IMR-90 (cell line): ENCODE data around the gene ABCA2. TPM values are rescaled to one million over a fixed set of nuclear protein-coding genes. Genes with fewer than 3 reads are reported as not detected.

Experiments used
- ATAC-seq: fragments of 200-7000 bp; cut with Tn5 transposase; 2 replicates; pipeline ENCODE4 v1.9.1; 2020; ENCODE audit warnings: low read depth, mild to moderate bottlenecking, moderate library complexity
- BruUV-seq: library from RNA; stranded (reverse); fragments of 400-500 nt; replicated peaks from 2 replicates; lab custom pipeline; 2021; lab: Mats Ljungman, UMichigan
- CTCF ChIA-PET: fragments of 300-600 bp; formaldehyde crosslinking; extraction: SDS; loops from one replicate; lab custom pipeline; 2021; ENCODE audit warnings: antibody characterized with exemption; lab: Yijun Ruan, JAX
- POLR2A ChIA-PET: fragments of 300-600 bp; sonication (Branson Sonifier 250); formaldehyde crosslinking; loops from one replicate; lab custom pipeline; 2022; ENCODE audit warnings: antibody characterized with exemption; ENCODE audit not compliant: unreplicated experiment; lab: Charles Lee
- DNase-seq: peaks from one replicate; pipeline ENCODE4 v3.0.0; 2013
- H2AFZ ChIP-seq: replicated peaks from 2 replicates; pipeline ENCODE3; 2013; ENCODE audit warnings: low read length, mild to moderate bottlenecking; ENCODE audit not compliant: poor library complexity
- H2AK5ac ChIP-seq: 2 replicates; pipeline ENCODE4 v1.6.1; 2013; ENCODE audit warnings: low read depth, low read length, inconsistent platforms
- H2AK9ac ChIP-seq: replicated peaks from 2 replicates; pipeline ENCODE3; 2013; ENCODE audit warnings: mild to moderate bottlenecking, low read depth, low read length, moderate library complexity; ENCODE audit not compliant: poor library complexity
- H2BK120ac ChIP-seq: 2 replicates; pipeline ENCODE4 v1.6.1; 2013; ENCODE audit warnings: low read depth, low read length, inconsistent platforms
- H2BK15ac ChIP-seq: 3 replicates; pipeline ENCODE4 v1.6.1; 2013; ENCODE audit warnings: low read depth, low read length, inconsistent platforms
- H2BK20ac ChIP-seq: 2 replicates; pipeline ENCODE4 v1.6.1; 2013; ENCODE audit warnings: low read depth, mild to moderate bottlenecking, inconsistent platforms, low read length, moderate library complexity
- H2BK5ac ChIP-seq: 2 replicates; pipeline ENCODE4 v1.6.1; 2013; ENCODE audit warnings: mild to moderate bottlenecking, low read depth, low read length, inconsistent platforms; ENCODE audit not compliant: poor library complexity, severe bottlenecking
- H3K14ac ChIP-seq: replicated peaks from 2 replicates; pipeline ENCODE4 v1.6.1; 2013; ENCODE audit warnings: low read depth, low read length, inconsistent platforms
- H3K18ac ChIP-seq: 2 replicates; pipeline ENCODE4 v1.6.1; 2013; ENCODE audit warnings: low read depth, low read length, control low read depth
- H3K23ac ChIP-seq: 2 replicates; pipeline ENCODE4 v1.6.1; 2013; ENCODE audit warnings: low read depth, low read length, inconsistent platforms
- H3K27ac ChIP-seq: 2 replicates; pipeline ENCODE4 v1.5.1; 2013; ENCODE audit warnings: mild to moderate bottlenecking, control low read depth, low read length; ENCODE audit not compliant: insufficient read depth
- H3K27me3 ChIP-seq: 2 replicates; pipeline ENCODE4 v1.6.1; 2013; ENCODE audit warnings: low read length; ENCODE audit not compliant: control insufficient read depth, insufficient read depth
- H3K36me3 ChIP-seq: 2 replicates; pipeline ENCODE4 v1.6.1; 2013; ENCODE audit warnings: low read length, mixed read lengths; ENCODE audit not compliant: control insufficient read depth, insufficient read depth
- H3K4ac ChIP-seq: 2 replicates; pipeline ENCODE4 v1.6.1; 2013; ENCODE audit warnings: low read depth, low read length, inconsistent platforms
- H3K4me1 ChIP-seq: 2 replicates; pipeline ENCODE4 v1.6.1; 2013; ENCODE audit warnings: low read length, mixed read lengths; ENCODE audit not compliant: control insufficient read depth, insufficient read depth
- H3K4me2 ChIP-seq: 2 replicates; pipeline ENCODE4 v1.6.1; 2013; ENCODE audit warnings: low read depth, mild to moderate bottlenecking, control low read depth, low read length, moderate library complexity
- H3K4me3 ChIP-seq: 2 replicates; pipeline ENCODE4 v1.5.1; 2013; ENCODE audit warnings: low read depth, mild to moderate bottlenecking, control low read depth, low read length, moderate library complexity; ENCODE audit not compliant: insufficient read depth
- H3K56ac ChIP-seq: 2 replicates; pipeline ENCODE4 v1.6.1; 2013; ENCODE audit warnings: low read length, inconsistent platforms; ENCODE audit not compliant: insufficient read depth; ENCODE audit errors: extremely low read depth
- H3K79me1 ChIP-seq, 2 experiments: 2 replicates each; pipeline ENCODE4 v1.6.1; 2013; ENCODE audit warnings: low read length in 2 of 2, inconsistent platforms in 1 of 2, low read depth in 1 of 2
- H3K9ac ChIP-seq: 2 replicates; pipeline ENCODE4 v1.6.1; 2013; ENCODE audit warnings: low read depth, low read length, control low read depth
- H3K9me1 ChIP-seq: 2 replicates; pipeline ENCODE4 v1.6.1; 2013; ENCODE audit warnings: low read length, inconsistent platforms; ENCODE audit not compliant: insufficient read depth
- H3K9me3 ChIP-seq: 2 replicates; pipeline ENCODE4 v1.6.1; 2013; ENCODE audit warnings: low read length; ENCODE audit not compliant: control insufficient read depth, insufficient read depth
- H4K20me1 ChIP-seq: 2 replicates; pipeline ENCODE4 v1.6.1; 2013; ENCODE audit warnings: low read length, inconsistent platforms; ENCODE audit not compliant: insufficient read depth
- H4K5ac ChIP-seq: 2 replicates; pipeline ENCODE4 v1.6.1; 2013; ENCODE audit warnings: mild to moderate bottlenecking, low read depth, low read length, control low read depth
- H4K8ac ChIP-seq, 2 experiments: 2 replicates each; pipeline ENCODE4 v1.6.1; 2013; ENCODE audit warnings: low read depth in 2 of 2, low read length in 2 of 2, control low read depth in 1 of 2, inconsistent platforms in 1 of 2
- H4K91ac ChIP-seq: 2 replicates; pipeline ENCODE4 v1.6.1; 2013; ENCODE audit warnings: low read depth, low read length, inconsistent platforms; ENCODE audit not compliant: insufficient read depth
- ELK1 ChIP-seq: fragments of 150-350 bp; IDR thresholded peaks from 2 replicates; pipeline ENCODE4 v1.6.1; 2016; ENCODE audit warnings: low read depth, mild to moderate bottlenecking, low read length, moderate library complexity, borderline replicate concordance
- MAFK ChIP-seq: IDR thresholded peaks from 2 replicates; pipeline ENCODE4 v1.6.1; 2012; ENCODE audit warnings: low read depth, low read length, improper control_type of control experiment
- NFE2L2 ChIP-seq: fragments of 150-350 bp; IDR thresholded peaks from 2 replicates; pipeline ENCODE4 v1.6.1; 2016; ENCODE audit warnings: low read depth, mild to moderate bottlenecking, low read length
- POLR2A ChIP-seq: IDR thresholded peaks from 2 replicates; pipeline ENCODE4 v1.6.1; 2012; ENCODE audit warnings: mild to moderate bottlenecking, low read depth, low read length
- WGBS, 2 experiments: methylation state at CpG; one replicate each; pipeline versions ENCODE4 v1.1.5 to v1.1.7; 2013; ENCODE audit warnings: missing lambda C conversion rate in 2 of 2; ENCODE audit not compliant: insufficient read length in 1 of 2; ENCODE audit errors: extremely low coverage in 2 of 2; 5-methylcytosine and 5-hydroxymethylcytosine counted together
- dilution Hi-C: fragments of 300-500 bp; cut with HindIII; formaldehyde crosslinking; loops from one replicate; pipeline ENCODE4 v1.14.3; 2018; ENCODE audit warnings: low sequenced_read_pairs; ENCODE audit not compliant: unreplicated experiment
- in situ Hi-C: fragments of 300-500 bp; cut with MboI; formaldehyde crosslinking; loops from 3 replicates; pipeline ENCODE4 v1.14.3; 2019; ENCODE audit warnings: low sequenced_read_pairs, inconsistent platforms, mixed read lengths
- intact Hi-C: fragments of 100-400 bp; cut with micrococcal nuclease; formaldehyde crosslinking; loops from 2 replicates; pipeline ENCODE4 v1.10.0; 2022
- polyA plus RNA-seq, 3 experiments: library from polyadenylated mRNA; depleted of rRNA; stranded (reverse); fragments of >200 nt; gene quantifications; 2 replicates each; pipeline ENCODE4 v1.2.3, GENCODE V29; 2012; ENCODE audit warnings: low replicate concordance in 1 of 3
- total RNA-seq: library from RNA; depleted of rRNA; stranded (reverse); fragments of >200 nt; gene quantifications from 2 replicates; pipeline ENCODE4 v1.2.3, GENCODE V29; 2012
- TF ChIP-seq, protein P1 (sequence below): conservative IDR thresholded peaks from 2 replicates; pipeline ENCODE4 v1.5.1; 2012; ENCODE audit warnings: mild to moderate bottlenecking, low read depth, low read length, improper control_type of control experiment

The ABCA2 gene
- total and polyA plus RNA-seq, 2 of the 4 experiments (the other 2 are of a cell fraction) = 3.8 to 46.0 TPM

- no peak for TF ChIP-seq MAFK
Measured at GRCh38 chr9:137049544-137050449, 21.8 kb upstream of the ABCA2 start (continued).

GRCh38 chr9:137048655-137049543 is 20.9 kb upstream of the ABCA2 start:
- Histone ChIP-seq H4K91ac (no peak overlapping the region), H2BK15ac (no peak overlapping the region), H3K23ac (no peak overlapping the region), H4K20me1 (peaks cover 14% of the 10 kb centered on the region), H3K18ac (no peak overlapping the region), H3K4me3 (no peak overlapping the region), H2BK120ac (no peak overlapping the region), H3K79me1 (peaks cover 5 to 10% of the 10 kb centered on the region in 2 experiments; a peak in 3 of 4 replicates), H3K4me2 (no peak overlapping the region), H3K4me1 (peaks cover 11% of the 10 kb centered on the region), H3K27me3 (peaks cover 58% of the 10 kb centered on the region), H3K36me3 (no peaks in the 10 kb centered on the region), H2AFZ (no peak overlapping the region), H3K27ac (no peak overlapping the region), H4K5ac (no peak overlapping the region), H3K14ac (no peak overlapping the region), H3K56ac (no peak overlapping the region), H3K9me1 (no peaks in the 10 kb centered on the region), H2AK9ac (no peak overlapping the region), H3K4ac (no peak overlapping the region), H2BK20ac (no peak overlapping the region), H3K9ac (no peak overlapping the region), H2BK5ac (no peak overlapping the region), H4K8ac (no peak overlapping the region), H3K9me3 (no peaks in the 10 kb centered on the region), H2AK5ac (no peak overlapping the region)
- 29% methylated on average over 47 of the region's 72 CpGs; no CpG with 5 or more reads in 1 of the 2 experiments for WGBS, 2 experiments
- ATAC-seq (no peak), DNase-seq (no peak)
- intact Hi-C loops = no loop called here
- no peak for TF ChIP-seq NFE2L2
- TF ChIP-seq POLR2A = no peak
- TF ChIP-seq, protein P1, sequence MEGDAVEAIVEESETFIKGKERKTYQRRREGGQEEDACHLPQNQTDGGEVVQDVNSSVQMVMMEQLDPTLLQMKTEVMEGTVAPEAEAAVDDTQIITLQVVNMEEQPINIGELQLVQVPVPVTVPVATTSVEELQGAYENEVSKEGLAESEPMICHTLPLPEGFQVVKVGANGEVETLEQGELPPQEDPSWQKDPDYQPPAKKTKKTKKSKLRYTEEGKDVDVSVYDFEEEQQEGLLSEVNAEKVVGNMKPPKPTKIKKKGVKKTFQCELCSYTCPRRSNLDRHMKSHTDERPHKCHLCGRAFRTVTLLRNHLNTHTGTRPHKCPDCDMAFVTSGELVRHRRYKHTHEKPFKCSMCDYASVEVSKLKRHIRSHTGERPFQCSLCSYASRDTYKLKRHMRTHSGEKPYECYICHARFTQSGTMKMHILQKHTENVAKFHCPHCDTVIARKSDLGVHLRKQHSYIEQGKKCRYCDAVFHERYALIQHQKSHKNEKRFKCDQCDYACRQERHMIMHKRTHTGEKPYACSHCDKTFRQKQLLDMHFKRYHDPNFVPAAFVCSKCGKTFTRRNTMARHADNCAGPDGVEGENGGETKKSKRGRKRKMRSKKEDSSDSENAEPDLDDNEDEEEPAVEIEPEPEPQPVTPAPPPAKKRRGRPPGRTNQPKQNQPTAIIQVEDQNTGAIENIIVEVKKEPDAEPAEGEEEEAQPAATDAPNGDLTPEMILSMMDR = no peak
- TF ChIP-seq ELK1 = no peak
- dilution Hi-C loops = no loop called here
- in situ Hi-C loops = no loop called here
- POLR2A ChIA-PET = no interaction called here
- CTCF ChIA-PET = interaction anchor here (1.1 kb wide), 1 partner anchor 15 kb away, joined by 3 read pairs; no protein-coding TSS in a partner anchor
- BruUV-seq = no TSS peak
